ENCODE measurements around the gene SP6. TPM values are rescaled to one million over a fixed set of nuclear protein-coding genes. Genes with fewer than 3 reads are reported as not detected.

SP6 gene
- total RNA-seq, 1 donor from 2014 or later, result 30.7 TPM

- H3K27me3 Mint-ChIP-seq (ENCODE audit: unreplicated experiment), result peaks cover 10% of the 10 kb centered on the region
- H3K27ac Mint-ChIP-seq (ENCODE audit: unreplicated experiment), result peak overlapping the region; percentile 89
- TF ChIP-seq CTCF (IDR thresholded peaks at IDR 0.05; ENCODE audit: unreplicated experiment), result no peak
- H3K36me3 Mint-ChIP-seq (ENCODE audit: low read depth, unreplicated experiment), result peaks cover 10% of the 10 kb centered on the region
- no peaks in the 10 kb centered on the region for H3K9me3 Mint-ChIP-seq (ENCODE audit: unreplicated experiment)
- no peak for DNase-seq (ENCODE audit: low spot score)
- peaks cover 23% of the 10 kb centered on the region for H3K4me1 Mint-ChIP-seq (ENCODE audit: unreplicated experiment)
- H3K4me3 Mint-ChIP-seq (ENCODE audit: unreplicated experiment), result peak overlapping the region; percentile 91
These were observed 45.9 kb upstream of the SP6 start for GRCh38 chr17:47896672-47897490.

- peak within 1 kb of the TSS; percentile 98 for H3K4me3 Mint-ChIP-seq (ENCODE audit: unreplicated experiment)
- peak; percentile 33 for TF ChIP-seq CTCF (IDR thresholded peaks at IDR 0.05; ENCODE audit: unreplicated experiment)
These were observed 45.1 kb upstream of the SP6 start, which contains the start of gene SP2 for GRCh38 chr17:47895856-47896671. SP2 (plus strand) TSS chr17:47896236; CDS start chr17:47896287, 51 bp downstream.

GRCh38 chr17:47895347-47895855 lies 44.4 kb upstream of the SP6 start:
- Mint-ChIP-seq H3K27me3 (ENCODE audit: unreplicated experiment) (peaks cover 12% of the 10 kb centered on the region), H3K4me3 (ENCODE audit: unreplicated experiment) (peak overlapping the region; percentile 98), H3K4me1 (ENCODE audit: unreplicated experiment) (peaks cover 30% of the 10 kb centered on the region), H3K27ac (ENCODE audit: unreplicated experiment) (peak overlapping the region; percentile 97), H3K9me3 (ENCODE audit: unreplicated experiment) (no peaks in the 10 kb centered on the region), H3K36me3 (ENCODE audit: low read depth, unreplicated experiment) (peaks cover 6% of the 10 kb centered on the region)
- no peak for DNase-seq (ENCODE audit: low spot score)
- no peak for TF ChIP-seq CTCF (IDR thresholded peaks at IDR 0.05; ENCODE audit: unreplicated experiment)

More at GRCh38 chr17:47895856-47896671, 45.1 kb upstream of the SP6 start, which contains the start of gene SP2:
- Mint-ChIP-seq H3K36me3 (ENCODE audit: low read depth, unreplicated experiment) (peaks cover 6% of the 10 kb centered on the region), H3K27me3 (ENCODE audit: unreplicated experiment) (peaks cover 12% of the 10 kb centered on the region), H3K27ac (ENCODE audit: unreplicated experiment) (peak within 1 kb of the TSS; percentile 97), H3K9me3 (ENCODE audit: unreplicated experiment) (no peaks in the 10 kb centered on the region), H3K4me1 (ENCODE audit: unreplicated experiment) (peaks cover 30% of the 10 kb centered on the region)
- peak; percentile 99 for DNase-seq (ENCODE audit: low spot score)

- Mint-ChIP-seq H3K27ac (ENCODE audit: unreplicated experiment) (peak overlapping the region; percentile 97), H3K4me3 (ENCODE audit: unreplicated experiment) (peak overlapping the region; percentile 98), H3K4me1 (ENCODE audit: unreplicated experiment) (peaks cover 30% of the 10 kb centered on the region), H3K9me3 (ENCODE audit: unreplicated experiment) (no peaks in the 10 kb centered on the region), H3K27me3 (ENCODE audit: unreplicated experiment) (peaks cover 12% of the 10 kb centered on the region), H3K36me3 (ENCODE audit: low read depth, unreplicated experiment) (peaks cover 6% of the 10 kb centered on the region)
- TF ChIP-seq CTCF (IDR thresholded peaks at IDR 0.05; ENCODE audit: unreplicated experiment), result no peak
- no peak for DNase-seq (ENCODE audit: low spot score)
These were observed 43.8 kb upstream of the SP6 start for GRCh38 chr17:47894498-47895346.
